ENCODE measurements around the gene CRTC3.

DNA sequence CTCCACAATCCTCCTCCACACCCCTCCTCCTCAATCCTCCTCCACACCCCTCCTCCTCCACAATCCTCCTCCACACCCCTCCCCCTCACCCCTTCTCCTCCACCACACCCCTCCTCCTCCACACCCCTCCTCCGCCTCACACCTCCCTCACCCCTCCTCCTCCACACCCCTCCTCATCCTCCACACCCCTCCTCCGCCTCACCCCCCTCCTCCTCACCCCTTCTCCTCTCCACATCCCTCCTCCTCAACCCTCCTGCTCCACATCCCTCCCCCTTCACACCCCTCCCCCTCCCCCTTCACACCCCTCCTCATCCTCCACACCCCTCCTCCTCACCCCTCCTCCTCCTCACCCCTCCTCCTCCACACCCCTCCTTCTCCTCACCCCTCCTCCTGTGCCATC is 117.6 kb downstream of the CRTC3 start:
- TF ChIP-seq, protein P1, sequence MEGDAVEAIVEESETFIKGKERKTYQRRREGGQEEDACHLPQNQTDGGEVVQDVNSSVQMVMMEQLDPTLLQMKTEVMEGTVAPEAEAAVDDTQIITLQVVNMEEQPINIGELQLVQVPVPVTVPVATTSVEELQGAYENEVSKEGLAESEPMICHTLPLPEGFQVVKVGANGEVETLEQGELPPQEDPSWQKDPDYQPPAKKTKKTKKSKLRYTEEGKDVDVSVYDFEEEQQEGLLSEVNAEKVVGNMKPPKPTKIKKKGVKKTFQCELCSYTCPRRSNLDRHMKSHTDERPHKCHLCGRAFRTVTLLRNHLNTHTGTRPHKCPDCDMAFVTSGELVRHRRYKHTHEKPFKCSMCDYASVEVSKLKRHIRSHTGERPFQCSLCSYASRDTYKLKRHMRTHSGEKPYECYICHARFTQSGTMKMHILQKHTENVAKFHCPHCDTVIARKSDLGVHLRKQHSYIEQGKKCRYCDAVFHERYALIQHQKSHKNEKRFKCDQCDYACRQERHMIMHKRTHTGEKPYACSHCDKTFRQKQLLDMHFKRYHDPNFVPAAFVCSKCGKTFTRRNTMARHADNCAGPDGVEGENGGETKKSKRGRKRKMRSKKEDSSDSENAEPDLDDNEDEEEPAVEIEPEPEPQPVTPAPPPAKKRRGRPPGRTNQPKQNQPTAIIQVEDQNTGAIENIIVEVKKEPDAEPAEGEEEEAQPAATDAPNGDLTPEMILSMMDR (IDR thresholded peaks at IDR 0.05; ENCODE audit: low read depth, low read length, missing input control), result no peak
- TF ChIP-seq TAF1 (conservative IDR thresholded peaks at IDR 0.05), result no peak
- no peak for TF ChIP-seq RAD21 (IDR thresholded peaks at IDR 0.05)
- TF ChIP-seq, protein P2, sequence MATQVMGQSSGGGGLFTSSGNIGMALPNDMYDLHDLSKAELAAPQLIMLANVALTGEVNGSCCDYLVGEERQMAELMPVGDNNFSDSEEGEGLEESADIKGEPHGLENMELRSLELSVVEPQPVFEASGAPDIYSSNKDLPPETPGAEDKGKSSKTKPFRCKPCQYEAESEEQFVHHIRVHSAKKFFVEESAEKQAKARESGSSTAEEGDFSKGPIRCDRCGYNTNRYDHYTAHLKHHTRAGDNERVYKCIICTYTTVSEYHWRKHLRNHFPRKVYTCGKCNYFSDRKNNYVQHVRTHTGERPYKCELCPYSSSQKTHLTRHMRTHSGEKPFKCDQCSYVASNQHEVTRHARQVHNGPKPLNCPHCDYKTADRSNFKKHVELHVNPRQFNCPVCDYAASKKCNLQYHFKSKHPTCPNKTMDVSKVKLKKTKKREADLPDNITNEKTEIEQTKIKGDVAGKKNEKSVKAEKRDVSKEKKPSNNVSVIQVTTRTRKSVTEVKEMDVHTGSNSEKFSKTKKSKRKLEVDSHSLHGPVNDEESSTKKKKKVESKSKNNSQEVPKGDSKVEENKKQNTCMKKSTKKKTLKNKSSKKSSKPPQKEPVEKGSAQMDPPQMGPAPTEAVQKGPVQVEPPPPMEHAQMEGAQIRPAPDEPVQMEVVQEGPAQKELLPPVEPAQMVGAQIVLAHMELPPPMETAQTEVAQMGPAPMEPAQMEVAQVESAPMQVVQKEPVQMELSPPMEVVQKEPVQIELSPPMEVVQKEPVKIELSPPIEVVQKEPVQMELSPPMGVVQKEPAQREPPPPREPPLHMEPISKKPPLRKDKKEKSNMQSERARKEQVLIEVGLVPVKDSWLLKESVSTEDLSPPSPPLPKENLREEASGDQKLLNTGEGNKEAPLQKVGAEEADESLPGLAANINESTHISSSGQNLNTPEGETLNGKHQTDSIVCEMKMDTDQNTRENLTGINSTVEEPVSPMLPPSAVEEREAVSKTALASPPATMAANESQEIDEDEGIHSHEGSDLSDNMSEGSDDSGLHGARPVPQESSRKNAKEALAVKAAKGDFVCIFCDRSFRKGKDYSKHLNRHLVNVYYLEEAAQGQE (IDR thresholded peaks at IDR 0.05), result no peak
- TF ChIP-seq, protein P3, sequence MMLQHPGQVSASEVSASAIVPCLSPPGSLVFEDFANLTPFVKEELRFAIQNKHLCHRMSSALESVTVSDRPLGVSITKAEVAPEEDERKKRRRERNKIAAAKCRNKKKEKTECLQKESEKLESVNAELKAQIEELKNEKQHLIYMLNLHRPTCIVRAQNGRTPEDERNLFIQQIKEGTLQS (IDR thresholded peaks at IDR 0.05), result no peak
- TF ChIP-seq RXRA (IDR thresholded peaks at IDR 0.05), result no peak
- no peak for TF ChIP-seq EGR1 (IDR thresholded peaks at IDR 0.05; ENCODE audit: low read depth in 2 of 2)
- TF ChIP-seq YY1 (IDR thresholded peaks at IDR 0.05), result no peak
- TF ChIP-seq, protein P4, sequence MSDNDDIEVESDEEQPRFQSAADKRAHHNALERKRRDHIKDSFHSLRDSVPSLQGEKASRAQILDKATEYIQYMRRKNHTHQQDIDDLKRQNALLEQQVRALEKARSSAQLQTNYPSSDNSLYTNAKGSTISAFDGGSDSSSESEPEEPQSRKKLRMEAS (IDR thresholded peaks at IDR 0.05), result no peak
- no peak for TF ChIP-seq HNF4A (conservative IDR thresholded peaks at IDR 0.05)
- TF ChIP-seq GABPA (IDR thresholded peaks at IDR 0.05 in 1 of 2, conservative IDR thresholded peaks at IDR 0.05 in 1 of 2), result no peak
- no peak for TF ChIP-seq SP1 (IDR thresholded peaks at IDR 0.05)
